Measurements from ENCODE around the gene ANKRD44.
"Not testable (repeated sequence)": the region's sequence is repeated elsewhere in the genome, so short reads cannot be mapped to it uniquely, and the experiment has no call there.

Gene ANKRD44

GRCh38 chr2:197011021-197011417 is 299.6 kb downstream of the ANKRD44 start:
- no peak for DNase-seq

GRCh38 chr2:197010200-197011020 is 300.2 kb downstream of the ANKRD44 start:
- DNase-seq, result no peak

- DNase-seq, result not testable (repeated sequence)
These were observed 301.7 kb downstream of the ANKRD44 start for GRCh38 chr2:197008741-197009341.

- DNase-seq, result no peak
These were observed 302.6 kb downstream of the ANKRD44 start for GRCh38 chr2:197007716-197008628.

GRCh38 chr2:197001921-197002320 is 308.7 kb downstream of the ANKRD44 start:
- no peak for DNase-seq

- DNase-seq, result no peak
These were observed 314.7 kb downstream of the ANKRD44 start for GRCh38 chr2:196995757-196996314.

- DNase-seq, result no peak
These were observed 315.8 kb downstream of the ANKRD44 start for GRCh38 chr2:196994764-196995163.

- DNase-seq, result no peak
These were observed 317.0 kb downstream of the ANKRD44 start for GRCh38 chr2:196993617-196994016.

GRCh38 chr2:196992466-196992865 is 318.1 kb downstream of the ANKRD44 start:
- no peak for DNase-seq

GRCh38 chr2:196990788-196991461 is 319.7 kb downstream of the ANKRD44 start:
- DNase-seq, result no peak

- no peak for DNase-seq
These were observed 320.5 kb downstream of the ANKRD44 start for GRCh38 chr2:196990092-196990491.

GRCh38 chr2:196989496-196989895 is 321.1 kb downstream of the ANKRD44 start:
- no peak for DNase-seq

GRCh38 chr2:196988639-196989038 is 321.9 kb downstream of the ANKRD44 start:
- DNase-seq, result peak; percentile 45 to 54

GRCh38 chr2:196987649-196988364 is 322.8 kb downstream of the ANKRD44 start:
- peak; percentile 79 to 80 for DNase-seq

GRCh38 chr2:196987298-196987648 is 323.3 kb downstream of the ANKRD44 start:
- DNase-seq, result no peak

- DNase-seq, result peak; percentile 38 to 72
These were observed 324.9 kb downstream of the ANKRD44 start for GRCh38 chr2:196985511-196986183.

GRCh38 chr2:196984903-196985302 is 325.7 kb downstream of the ANKRD44 start:
- DNase-seq, result no peak

- peak; percentile 72 to 94 for DNase-seq
These were observed 326.6 kb downstream of the ANKRD44 start for GRCh38 chr2:196983934-196984333.

GRCh38 chr2:196980473-196980872 is 330.1 kb downstream of the ANKRD44 start:
- DNase-seq, result no peak

GRCh38 chr2:196980001-196980400 is 330.6 kb downstream of the ANKRD44 start:
- no peak for DNase-seq

- no peak for DNase-seq
These were observed 333.1 kb downstream of the ANKRD44 start for GRCh38 chr2:196977507-196977906.
